GM04503 (cell line): ENCODE results near the gene PLEKHB2.
"Not testable (repeated sequence)": the region's sequence is repeated elsewhere in the genome, so short reads cannot be mapped to it uniquely, and the experiment has no call there.

Source experiments
- DNase-seq: peaks from one replicate; pipeline ENCODE4 v3.0.0-alpha.2; 2012; ENCODE audit warnings: low read depth

Gene PLEKHB2, protein sequence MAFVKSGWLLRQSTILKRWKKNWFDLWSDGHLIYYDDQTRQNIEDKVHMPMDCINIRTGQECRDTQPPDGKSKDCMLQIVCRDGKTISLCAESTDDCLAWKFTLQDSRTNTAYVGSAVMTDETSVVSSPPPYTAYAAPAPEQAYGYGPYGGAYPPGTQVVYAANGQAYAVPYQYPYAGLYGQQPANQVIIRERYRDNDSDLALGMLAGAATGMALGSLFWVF

DNA sequence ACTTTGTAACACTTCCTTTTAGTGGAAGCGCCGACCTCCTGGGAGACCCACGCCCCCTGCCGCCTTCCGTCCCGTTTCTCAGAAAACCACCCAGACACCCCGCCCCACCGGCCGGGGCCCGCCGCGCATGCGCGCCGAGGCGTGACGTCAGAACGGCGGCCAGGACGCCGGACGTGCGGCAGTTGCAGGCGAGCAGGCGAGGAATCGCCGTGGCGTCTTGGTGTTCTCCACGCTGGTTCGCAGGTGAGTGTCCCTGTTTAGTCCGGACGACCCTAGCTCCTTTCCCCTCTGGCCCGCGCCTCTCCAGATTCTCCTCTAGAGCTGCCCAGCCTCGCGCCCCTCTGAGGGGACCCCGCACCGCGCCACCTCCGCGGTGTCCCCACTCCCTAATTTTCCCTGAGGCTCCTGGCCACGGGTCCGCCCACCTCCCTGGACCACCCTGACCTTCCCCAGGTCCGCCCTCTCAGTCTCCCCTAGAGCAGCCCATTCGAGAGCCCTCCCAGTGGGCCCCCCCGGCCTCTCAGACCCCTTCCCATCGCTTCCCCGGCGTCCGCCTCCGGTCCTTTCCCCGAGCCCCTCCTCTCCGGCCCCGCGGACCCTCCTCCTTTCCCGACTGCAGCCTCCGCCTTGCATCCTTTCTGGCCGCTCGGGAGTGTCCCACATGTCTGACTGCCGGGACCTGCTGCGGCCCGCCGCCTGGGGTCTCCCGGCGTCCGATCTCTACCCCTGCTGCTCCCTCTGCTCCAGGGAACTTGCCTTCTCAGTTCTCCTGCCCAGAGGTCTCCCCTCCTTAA, at the start of gene PLEKHB2:
Gene PLEKHB2 (plus strand): TSS at position 181 of the 794 bp plus-strand sequence. CDS start 15,606 bp downstream, outside the sequence.
- DNase-seq, result peak; percentile 37

DNA sequence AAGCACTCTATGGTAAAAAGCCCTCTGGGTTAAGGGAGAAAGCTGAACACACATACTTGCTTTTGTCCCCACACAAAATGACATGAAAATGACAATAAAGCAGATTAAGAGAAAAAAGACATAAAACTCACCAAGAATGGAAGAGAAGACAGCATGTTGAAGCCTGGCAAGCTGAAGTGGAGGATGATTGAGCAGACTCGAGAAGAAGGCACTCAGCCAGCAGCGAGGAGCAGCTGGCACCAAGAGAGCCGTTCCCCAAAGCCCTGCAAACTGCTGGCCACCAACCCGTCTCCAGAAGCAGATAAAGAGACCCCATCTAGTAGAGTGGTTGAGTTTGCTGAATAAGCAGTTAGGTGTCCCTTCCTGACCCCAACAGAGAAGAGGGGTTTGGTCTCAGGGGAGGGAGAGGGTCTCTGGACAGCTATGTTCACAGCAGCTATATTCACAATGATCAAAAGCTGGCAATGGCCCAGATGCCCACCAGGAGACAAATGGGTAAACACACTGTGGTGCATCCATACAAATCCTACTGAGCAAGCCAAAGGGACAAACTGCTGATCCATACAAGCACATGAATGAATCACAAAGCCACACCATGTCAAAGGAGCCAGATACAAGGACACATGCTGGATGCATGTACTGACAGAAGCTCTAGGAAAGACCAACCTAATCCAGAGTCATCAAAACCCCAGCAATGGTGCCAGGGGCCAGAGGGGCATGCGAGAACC, 48.8 kb upstream of the PLEKHB2 start:
- DNase-seq, result no peak

DNA sequence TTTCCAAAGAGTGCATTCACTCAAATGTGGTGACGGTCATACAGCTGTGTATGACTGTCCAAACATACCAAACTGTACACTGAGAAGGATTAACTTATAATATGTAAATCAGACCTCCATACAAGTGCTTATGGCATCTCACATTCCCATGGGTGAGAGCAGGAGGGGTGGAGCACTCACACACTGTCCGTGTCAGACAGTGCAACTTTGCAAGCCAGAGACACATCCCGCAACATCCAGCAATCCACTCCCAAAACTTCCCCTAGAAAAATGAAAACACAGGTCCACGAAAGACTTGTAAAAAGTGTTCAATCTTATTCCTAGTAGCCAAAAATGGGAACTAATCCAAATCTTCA, 48.2 kb upstream of the PLEKHB2 start:
- DNase-seq, result no peak

DNA sequence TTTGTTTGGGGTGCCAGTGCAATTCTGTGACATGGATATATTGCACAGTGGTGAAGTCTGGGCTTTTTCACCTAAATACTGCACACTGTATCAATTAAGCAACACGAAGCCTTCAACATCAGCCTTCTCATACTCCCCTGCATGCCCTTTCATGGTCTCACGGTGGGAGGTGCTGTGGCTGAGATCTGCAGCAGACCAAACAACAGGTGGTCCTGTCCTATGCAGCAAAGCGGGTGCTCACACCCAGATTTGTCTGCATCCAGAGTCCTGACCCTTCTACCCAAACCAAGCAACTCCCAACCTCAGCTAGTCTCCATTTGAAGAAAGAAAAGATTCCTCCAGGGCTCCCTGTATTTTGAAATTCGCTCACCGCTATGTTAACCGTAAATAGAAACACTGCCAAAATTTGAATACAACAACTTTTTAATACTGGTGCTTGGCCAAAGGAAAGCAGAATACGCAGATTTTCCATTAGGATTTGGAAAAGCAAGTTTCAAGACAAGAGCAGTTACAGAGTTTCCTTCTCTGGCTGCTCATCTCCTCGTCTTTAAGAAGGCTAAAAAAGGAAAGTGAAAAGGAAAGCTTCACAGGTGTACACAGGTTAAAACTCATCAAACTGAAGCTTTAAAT, 46.8 kb upstream of the PLEKHB2 start:
- no peak for DNase-seq

DNA sequence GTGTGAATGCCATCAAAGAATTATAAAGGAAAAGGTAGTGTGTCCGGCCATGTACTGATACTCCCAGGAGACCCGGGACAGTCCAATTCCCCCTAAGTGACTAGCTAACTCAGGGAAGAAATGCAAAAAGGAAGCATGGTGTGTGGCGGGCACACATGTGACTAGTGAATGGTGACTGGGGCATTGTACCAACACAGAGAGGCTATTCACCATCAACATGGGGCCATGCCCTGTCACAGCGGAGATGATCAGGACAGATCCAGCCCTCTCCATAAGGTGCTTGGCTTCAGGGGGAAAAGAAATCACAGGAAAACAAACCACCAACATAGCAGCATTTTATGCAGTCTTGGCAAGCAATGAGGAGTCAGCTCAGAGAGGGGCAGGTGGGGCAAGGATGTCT, 46.2 kb upstream of the PLEKHB2 start:
- DNase-seq, result no peak

DNA sequence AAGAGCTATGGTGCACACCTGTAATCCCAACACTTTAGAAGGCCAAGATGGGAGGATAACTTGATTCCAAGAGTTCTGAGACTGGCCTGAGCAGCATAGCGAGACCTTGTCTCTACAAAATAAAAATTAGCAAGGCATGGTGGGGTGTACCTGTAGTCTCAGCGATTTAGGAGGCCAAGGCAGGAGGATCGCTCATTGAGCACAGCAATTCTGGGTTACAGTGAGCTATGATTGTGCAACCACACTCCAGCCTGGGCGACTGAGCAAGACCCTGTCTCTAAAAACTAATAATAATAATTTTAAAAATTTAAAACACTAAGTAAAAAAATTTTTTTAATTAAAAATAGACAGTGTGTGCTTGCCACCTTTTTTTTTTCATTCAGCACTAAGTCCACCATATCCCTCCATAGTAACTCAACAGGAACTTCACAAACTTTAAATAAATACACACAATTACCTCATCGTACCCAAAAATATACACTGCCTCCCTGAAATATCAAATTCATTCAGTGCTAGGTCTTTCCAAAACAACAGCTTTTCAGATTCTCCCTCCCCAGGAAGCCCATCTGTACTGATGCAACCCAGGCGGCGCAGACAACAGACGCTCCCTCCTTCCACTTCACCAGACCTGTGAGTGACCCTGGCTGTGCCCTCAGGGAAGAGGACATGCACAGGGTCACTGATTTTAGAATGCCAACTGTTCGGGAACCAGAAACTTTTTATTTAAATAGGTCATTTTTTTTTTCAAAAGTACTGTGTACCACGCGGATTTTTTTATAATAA, 41.4 kb upstream of the PLEKHB2 start:
- no peak for DNase-seq

DNA sequence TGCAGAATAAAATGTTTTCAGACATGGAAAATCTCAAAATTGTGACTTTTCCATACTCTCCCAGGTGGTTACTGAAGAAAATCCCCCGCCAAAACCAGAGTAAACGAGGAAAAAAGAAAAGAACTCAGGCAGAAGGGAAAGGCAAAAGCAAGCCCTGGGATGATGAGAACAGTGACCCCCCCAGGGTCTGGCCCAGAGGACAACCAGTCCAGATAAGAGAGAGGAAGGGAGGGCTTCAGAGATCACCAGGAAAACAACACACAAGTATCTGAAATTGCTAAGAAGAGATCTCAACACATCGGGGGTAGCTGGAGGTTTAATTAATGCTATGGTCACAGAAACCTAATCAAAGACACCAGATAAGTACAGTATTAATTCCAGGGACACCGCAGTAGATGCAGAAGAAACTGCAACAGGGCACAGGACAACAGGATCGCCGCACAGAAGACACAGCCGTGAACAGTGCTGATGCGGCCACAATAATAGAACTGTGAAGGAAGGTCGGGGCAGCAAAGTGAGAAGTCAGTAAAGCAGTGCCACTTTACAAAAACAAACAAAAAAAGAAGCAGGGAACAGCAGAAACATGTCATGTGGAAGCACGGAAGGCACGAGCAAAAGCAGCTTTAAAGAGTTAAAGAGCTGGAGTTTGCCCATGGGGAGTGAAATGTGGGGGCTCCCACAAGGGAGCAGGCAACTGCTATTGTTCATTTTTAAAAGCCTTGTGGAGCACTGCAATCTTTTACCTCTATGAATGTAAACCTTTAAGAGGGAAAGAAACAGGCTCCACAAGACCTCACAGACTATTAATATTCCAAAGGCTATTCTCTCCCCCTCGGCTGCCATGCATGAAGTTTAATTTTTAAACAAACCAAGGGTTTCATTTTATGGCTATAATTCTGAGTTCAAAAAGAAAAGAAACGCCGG, 40.3 kb upstream of the PLEKHB2 start:
- DNase-seq, result no peak

DNA sequence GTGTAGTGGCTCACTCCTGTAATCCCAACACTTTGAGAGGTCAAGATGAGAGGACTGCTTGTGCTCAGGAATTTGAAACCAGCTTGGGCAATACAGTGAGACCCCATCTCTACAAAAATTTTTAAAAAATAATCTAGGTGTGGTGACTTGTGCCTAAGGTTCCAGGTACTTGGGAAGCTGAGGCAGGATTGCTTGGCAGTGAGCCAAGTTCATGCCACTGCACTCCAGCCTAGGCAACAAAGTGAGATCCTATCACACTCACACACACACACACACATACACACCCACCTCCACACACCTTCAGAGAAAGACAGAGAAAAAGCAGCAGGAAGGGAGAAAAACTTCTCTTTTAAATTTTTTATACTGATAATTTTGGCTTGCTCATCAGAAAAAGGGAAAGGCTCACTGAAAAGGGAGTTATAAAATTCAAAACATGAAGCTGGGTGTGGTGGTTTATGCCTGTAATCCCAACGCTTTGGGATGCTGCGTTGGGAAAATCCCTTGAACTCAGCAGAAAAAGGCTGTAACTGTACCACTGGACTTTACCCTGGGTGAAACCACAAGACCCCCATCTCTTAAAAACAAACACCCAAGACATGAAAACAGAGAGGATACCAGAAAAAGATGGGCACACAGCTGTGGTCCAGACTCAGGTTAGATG, 37.5 kb upstream of the PLEKHB2 start:
- no peak for DNase-seq

DNA sequence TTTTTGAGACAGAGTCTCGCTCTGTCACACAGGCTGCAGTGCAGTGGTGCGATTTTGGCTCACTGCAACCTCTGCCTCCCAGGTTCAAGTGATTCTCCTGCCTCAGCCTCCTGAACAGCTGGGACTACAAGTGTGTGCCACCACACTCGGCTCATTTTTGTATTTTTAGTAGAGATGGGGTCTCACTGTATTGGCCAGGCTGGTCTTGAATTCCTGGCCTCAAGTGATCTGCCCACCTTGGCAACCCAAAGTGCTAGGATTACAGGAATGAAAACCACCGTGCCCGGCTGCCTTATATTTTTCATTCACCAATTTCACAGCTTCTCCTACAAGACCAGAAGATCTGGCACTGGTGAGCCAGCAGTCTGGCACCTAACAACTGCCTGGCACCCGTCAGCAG, 37.0 kb upstream of the PLEKHB2 start:
- DNase-seq, result not testable (repeated sequence)

DNA sequence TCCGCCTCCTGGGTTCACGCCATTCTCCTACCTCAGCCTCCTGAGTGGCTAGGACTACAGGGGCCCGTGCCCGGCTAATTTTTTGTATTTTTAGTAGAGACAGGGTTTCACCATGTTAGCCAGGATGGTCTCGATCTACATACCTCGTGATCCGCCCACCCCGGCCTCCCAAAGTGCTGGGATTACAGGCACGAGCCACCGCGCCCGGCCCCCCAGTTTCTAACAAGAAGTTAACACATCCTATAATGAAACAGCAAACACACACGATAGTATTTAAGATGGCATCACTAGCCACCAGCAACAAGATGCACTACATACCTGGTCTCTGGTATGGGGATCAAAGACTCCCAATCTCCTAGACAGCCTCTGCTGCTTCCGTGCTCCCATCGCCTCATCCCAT, 29.6 kb upstream of the PLEKHB2 start:
- DNase-seq, result not testable (repeated sequence)

DNA sequence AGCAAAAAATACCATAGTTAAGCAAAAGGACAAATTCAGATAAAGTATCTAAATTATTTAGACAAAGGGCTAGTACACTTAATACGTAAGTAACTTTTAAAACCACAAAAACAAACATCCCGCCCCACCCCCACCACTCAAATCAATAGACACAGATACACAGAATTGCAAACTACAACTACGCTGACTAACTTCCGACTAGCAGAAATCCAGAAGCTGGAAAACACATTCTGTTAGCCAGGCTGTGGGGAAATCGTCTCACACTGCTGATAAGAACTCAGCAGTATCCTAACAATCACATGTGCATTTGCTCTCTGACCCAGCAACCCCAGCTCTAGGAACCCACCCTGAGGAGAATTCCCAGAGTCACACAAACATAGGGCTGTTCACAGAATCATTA, 28.4 kb upstream of the PLEKHB2 start:
- no peak for DNase-seq

DNA sequence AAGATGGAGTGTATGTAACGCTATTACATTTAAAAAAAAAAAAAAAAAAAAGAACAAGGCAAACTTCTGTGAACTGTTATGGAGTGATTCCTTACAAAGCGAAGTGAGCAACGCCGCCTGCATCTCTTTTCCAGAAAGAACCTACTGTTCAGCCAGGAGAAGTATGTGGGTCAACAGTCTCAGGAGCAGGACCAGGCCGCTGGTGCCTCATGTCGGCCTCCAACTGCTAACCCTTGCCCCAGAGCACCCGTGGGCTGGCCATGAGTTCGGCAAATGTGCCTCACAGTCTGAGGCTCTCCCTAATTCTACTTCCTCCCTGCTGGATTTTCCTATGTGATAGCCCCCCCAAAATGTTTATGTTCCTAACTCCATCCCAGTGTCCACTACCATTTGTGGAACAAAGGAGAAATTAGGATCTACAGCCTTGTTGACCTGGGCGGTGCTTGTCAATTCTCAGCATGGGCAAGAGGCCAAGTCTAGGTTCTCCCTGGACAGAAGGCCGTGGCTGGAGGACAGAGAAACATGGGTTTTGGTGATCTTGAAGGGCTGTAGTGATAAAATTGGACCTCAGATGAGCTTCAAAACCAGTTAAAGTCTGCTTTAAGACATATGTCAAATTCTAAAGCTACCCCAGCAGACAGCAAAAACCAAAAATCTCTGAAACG, 27.8 kb upstream of the PLEKHB2 start:
- DNase-seq, result no peak

DNA sequence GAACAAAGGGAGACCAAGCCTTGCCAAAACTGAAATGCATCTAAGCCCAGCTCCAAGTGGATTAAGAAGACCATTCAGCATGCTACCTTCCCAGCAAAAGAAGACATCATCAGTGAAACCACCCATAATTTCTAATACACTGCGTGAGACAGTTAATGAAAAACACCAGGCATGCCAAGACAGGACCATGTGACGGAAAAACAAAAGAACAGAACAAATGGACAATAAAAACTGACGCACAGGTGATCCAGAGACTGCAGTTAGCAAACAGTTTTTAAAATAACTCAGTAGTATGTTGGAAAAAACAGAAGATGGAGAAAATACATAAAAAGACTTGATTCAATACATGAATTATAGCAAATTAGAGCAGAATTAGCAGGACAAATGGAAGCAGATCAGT, 27.2 kb upstream of the PLEKHB2 start:
- DNase-seq, result no peak

DNA sequence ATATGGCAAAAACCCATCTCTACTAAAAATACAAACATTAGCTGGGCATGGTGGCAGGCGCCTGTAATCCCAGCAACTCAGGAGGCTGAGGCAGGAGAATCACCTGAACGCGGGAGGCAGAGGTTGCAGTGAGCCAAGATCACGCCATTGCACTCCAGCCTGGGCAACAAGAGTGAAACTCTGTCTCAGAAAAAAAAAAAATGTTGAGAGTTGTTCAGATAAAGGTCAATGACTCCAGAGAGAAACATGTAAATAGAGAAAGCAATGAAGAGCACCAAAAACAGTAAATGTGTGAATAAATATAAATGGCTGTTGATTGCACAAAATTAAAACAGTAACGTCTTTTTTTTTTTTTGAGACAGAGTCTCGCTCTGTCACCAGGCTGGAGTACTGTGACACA, 25.2 kb upstream of the PLEKHB2 start:
- not testable (repeated sequence) for DNase-seq

DNA sequence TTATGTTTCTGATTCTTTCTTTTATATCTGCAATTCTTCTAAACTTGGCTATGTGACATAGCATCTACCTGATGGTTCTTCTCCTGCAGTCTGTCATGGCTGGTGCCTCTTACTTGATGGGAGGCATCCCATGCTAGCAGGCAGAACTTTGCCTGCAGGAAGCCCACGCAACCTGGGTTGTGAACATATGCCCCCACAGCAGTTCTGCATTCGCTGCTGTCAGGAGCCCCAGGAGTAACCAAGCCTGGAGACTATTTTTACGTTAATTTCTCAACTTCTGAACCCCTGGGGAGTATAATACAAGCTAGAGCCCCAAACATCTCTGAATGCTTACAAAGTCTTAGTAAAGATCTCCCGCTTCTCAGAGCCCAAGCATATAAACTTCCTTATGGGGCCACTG, 23.9 kb upstream of the PLEKHB2 start:
- no peak for DNase-seq

DNA sequence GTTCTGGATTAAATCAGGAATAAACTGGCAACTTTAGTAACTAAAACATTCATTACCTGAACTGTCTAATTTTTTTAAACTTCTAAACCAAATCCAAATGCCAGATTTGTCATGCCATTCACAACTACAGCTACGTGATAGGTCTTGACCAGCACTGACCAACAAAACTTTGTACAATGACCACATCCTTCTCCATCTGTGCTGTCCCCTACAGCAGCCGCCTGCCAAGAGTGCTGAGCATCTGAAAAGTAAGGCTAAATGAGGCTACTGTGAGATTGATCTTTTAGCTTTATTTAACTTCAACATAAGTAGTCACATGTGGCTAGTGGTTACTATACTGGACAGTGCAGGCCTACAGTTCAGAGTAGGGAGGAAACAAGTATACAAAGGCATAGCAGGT, 19.5 kb upstream of the PLEKHB2 start:
- no peak for DNase-seq

DNA sequence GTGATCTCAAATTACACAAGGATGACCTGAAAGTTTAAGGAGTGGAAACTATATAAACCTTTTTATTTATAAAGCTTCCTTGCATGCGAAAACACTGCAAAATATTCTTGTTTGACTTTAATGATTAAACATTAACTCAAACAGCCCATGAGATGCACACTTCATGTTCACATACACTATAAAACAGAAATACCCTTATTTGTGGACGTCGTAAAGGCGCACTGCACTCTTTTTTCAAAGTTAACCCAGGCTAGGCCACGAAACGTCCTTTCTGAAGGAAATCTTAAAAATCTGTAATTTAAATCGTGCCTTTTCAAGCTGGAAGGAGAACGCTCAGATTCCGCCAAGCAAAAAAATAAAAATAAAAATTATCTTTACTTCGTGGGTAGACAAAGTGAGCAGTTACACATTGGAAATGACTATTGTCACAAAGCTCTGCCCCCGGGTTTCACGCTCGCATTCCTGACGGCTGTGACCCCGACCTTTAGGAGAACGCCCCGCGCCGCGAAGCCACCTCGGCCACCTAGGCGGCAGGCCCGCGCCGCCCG, 12.6 kb upstream of the PLEKHB2 start:
- DNase-seq, result no peak

DNA sequence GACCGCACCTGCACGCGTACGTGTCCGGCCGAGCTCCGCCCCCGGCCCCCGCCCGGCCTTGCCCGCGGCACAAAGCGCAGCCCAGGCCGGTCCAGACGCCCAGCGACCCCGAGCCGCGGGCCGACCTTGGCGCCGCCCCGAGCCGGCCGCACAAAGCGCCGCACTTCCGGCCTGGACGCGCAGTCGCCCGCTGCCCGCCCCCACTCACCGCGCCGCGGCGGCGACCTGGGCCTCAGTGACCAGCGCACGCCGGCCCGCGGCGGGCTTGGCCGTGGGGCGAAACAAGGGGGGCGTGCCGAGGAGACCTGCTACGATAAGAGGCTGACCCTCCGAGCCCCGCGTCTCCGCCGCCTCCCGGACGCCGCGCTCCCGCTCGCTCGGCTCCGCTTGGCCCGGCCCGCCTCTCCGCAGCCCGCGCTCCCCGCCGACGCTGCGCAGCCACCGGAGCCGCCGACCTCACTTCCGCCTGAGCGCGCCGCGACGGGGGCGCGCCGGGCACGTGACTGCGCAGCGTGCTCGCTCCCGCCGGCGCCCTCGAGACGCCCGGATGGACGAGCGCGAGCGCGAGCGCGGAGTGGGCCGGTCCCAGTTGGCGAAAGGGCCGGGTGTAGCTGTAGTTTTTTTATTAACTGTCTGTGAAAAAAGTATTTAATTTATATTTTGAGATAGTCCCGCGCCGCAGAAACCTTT, 12.0 kb upstream of the PLEKHB2 start, which contains the start of gene FAM168B:
Gene FAM168B (minus strand): TSS at position 455 of the 690 bp plus-strand sequence. CDS start 10,814 bp downstream, outside the sequence.
- peak; percentile 47 for DNase-seq
